Melanocyte of skin (primary cell): ENCODE results near the gene DNAJC22. TPM values are rescaled to one million over a fixed set of nuclear protein-coding genes. Genes with fewer than 3 reads are reported as not detected.

Experiments
- total RNA-seq, 2 donors: library from RNA; depleted of rRNA; stranded (reverse); fragments of >200 nt; gene quantifications; 2 replicates each; pipeline ENCODE4 v1.2.3, GENCODE V29; 2012

The DNAJC22 gene
- total RNA-seq = 1 to 10 TPM; 1.7 to 5.3 TPM

DNA sequence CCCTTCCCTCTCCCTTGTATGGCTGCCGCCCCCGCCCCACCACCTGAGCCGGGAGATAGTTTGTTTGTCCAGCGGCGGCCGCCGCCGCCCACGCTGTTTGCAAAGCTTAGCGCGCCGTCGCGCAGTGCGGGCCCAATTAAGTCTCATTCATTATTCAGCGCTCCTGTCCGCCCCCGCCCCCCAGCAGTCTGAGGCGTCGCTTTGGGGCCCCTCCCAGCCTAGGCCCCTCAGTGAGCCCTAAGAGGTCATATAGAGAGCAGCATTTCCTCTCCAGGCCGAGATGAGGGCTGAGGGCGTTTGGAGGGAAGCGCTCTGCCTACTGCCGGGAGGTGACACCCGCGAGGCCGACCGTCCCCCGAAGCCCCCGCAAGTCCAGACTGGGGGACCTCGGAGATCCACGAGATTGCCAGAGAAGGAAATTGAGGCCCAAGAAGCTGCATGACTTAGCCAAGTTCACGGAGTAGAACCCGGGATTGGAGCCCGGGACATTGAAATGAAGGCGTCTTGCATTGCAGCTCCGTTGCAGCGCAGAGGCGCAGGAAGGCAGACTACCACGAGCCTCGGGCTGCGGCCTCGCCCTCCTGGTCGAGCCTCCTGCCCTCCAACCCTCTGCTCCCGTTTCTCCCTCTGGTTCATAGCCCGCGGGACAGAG lies at the start of gene DNAJC22:
DNAJC22 (plus strand) TSS at position 230 of the 652 bp plus-strand sequence. CDS start 1,985 bp downstream, outside the sequence.

DNA sequence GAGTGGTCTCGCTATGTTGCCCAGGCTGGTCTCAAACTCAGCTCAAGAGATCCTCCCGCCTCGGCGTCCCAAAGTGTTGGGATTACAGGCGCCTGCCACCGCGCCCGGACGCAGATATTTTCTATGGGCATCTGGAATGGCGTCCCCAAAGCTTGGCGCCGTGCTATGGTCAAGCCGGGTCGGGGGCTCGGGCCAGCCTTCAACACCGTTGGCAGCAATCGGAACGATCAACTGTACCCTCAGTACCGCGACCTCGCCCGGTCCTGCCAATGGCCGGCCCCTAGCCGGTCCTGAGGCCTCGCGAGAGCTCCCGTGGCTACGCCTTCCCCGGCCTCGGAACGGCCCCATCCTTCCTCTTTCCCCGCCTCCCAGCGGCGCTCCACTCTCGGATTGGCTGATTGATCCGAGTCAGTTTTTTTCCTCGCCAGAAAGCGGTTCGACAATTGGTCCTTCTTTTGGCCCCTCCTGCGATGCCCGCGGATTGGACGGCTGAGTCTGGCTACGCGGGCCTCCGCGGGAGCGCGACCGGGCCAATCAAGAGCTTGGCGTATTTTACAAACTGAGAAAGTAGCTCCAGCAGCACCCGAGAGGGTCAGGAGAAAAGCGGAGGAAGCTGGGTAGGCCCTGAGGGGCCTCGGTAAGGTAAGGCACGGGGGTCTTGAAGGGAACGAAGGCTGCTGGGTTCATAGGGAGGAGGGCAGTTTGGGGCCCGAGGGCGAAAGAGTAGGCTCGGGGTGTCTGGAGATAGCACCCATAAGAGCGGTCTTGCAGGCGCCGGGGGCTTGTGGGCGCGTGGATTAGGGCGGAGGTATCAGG lies 23.8 kb upstream of the DNAJC22 start, which contains the start of gene TROAP:
TROAP (plus strand) TSS at position 548 of the 816 bp plus-strand sequence. CDS start 354 bp downstream, outside the sequence.

DNA sequence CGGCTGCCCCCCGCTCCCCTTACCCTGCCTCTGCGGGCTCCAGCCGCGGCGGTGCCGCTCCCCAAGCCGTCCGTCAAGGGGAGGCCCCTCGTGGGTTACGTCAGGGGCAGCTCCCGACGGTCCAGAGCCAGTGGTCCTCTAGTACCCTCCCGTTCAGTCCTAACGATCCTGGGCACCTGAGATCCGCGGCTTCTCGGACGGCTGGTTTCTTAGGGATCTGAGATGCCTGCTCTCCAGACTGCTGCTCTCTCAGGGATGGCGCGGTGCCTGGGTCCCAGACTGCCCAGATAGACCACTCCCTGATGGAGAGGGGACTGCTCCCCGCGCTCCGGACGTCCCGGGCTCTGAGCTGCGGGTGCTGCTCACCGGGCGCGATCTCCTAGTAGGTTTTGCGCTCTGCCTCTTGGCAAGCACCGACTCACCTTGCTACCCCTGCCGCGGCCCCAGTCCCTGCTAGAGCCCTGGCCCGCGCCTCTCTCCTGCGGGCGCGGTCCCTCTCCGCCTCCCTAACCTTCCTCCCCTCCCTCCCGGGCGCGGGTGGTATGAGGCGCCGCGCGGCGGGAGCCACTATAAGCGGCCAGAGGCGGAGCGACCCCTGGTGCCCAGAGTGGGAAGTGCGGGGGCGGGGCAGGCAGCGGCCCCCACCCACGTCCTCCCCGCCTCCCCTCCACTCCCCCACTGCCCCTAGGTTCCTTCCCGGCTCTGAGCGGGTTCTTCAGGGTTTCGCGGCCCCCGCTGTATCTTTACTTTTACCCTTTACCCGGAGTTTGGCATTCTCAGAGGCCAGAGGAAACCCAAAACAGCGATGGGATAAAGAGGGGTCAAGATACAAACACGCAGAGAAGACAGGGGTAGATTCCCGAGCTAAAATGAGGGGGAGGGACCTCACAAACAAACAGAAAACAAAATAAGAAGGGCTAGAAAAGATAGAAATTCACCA lies 9.8 kb upstream of the DNAJC22 start, which contains the start of gene C1QL4:
C1QL4 (minus strand) TSS at position 544 of the 940 bp plus-strand sequence. CDS start 711 bp downstream, outside the sequence.

DNA sequence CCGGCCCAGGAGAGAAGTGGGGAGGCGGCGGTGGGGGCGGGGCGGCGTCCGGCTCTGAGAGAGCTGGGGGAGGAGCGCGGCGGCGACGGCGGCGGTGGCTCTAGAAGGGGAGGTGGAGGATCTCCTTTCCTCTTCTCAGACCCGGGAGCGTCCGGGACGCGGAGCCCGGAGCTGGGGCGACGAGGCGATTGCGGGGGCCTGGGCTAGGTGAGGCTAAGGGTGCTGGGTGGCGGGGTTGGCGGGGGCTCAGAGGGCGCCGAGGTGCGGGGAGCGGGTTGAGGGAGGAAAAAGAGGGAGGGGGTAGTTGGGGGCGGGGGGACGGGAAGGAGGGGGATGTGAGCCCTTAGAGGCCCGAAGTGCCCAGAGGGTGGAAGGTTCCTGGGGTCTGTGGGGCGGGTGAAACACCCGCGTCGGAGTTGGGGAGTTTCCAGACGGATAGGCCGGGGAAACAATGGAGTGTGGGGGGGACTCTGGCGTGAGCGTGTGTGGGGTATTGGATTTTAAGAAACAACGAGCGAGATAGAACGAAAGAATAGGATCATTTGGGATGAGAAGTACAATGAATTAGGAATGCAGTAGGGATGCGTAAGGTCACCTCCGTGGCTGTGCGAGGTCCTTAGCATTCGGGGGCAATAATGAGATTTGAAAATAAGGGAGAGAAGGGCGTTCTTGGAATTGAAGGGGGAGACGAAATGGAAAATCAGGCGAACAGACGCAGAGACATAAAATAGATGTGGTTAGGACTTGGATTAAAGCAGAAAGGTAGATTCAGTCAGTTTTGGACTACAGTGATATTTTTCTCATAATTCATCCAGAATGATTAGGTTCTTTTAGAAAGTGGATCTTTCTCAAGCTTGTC lies 20.9 kb downstream of the DNAJC22 start, which contains the start of gene SPATS2:
SPATS2 (plus strand) TSS at position 82 of the 859 bp plus-strand sequence. CDS start 93,551 bp downstream, outside the sequence.

Other genes starting within 250 kb of the DNAJC22 start
- gene LMBR1L, start 236.0 kb upstream of the DNAJC22 start, total RNA-seq = 10 to 100 TPM; 32.3 to 42.3 TPM
- gene TUBA1B, start 215.5 kb upstream of the DNAJC22 start, total RNA-seq = 1,000 to 10,000 TPM; 1,307 to 3,075 TPM
- gene TUBA1A, start 157.8 kb upstream of the DNAJC22 start, total RNA-seq = 100 to 1,000 TPM; 525 to 648 TPM
- gene TUBA1C, start 81.8 kb upstream of the DNAJC22 start, total RNA-seq = 100 to 1,000 TPM; 341 to 945 TPM
- not detected for gene PRPH, start 51.7 kb upstream of the DNAJC22 start, total RNA-seq
- 10 to 100 TPM; 26.8 to 45.0 TPM for gene TROAP, start 23.6 kb upstream of the DNAJC22 start, total RNA-seq
- under 1 TPM in 1 of 2 donors, not detected in 1; under 0.01 TPM for gene C1QL4, start 9.7 kb upstream of the DNAJC22 start, total RNA-seq
- gene SPATS2, start 20.6 kb downstream of the DNAJC22 start, total RNA-seq = 10 to 100 TPM; 24.8 to 35.0 TPM
- not detected for gene KCNH3, start 192.1 kb downstream of the DNAJC22 start, total RNA-seq
- gene MCRS1, start 221.3 kb downstream of the DNAJC22 start, total RNA-seq = 10 to 100 TPM; 52.3 to 66.9 TPM